GM18498 (cell line): ENCODE data around the gene CSAG3.

Experiments used
- ATAC-seq: cut with Tn5 transposase; IDR thresholded peaks from one replicate; pipeline ENCODE4 v1.9.1; 2021; ENCODE audit warnings: mild to moderate bottlenecking, moderate library complexity; ENCODE audit not compliant: unreplicated experiment

Gene CSAG3

GRCh38 chrX:152806035-152806434 is 47.0 kb downstream of the CSAG3 start:
- no peak for ATAC-seq
